Lung microvascular endothelial cell (primary cell): ENCODE results near the gene ZNF260. TPM values are rescaled to one million over a fixed set of nuclear protein-coding genes. Genes with fewer than 3 reads are reported as not detected.
A peak's percentile ranks its signal among the peaks of the same experiment; 100 is the strongest.
"Not testable (repeated sequence)": the region's sequence is repeated elsewhere in the genome, so short reads cannot be mapped to it uniquely, and the experiment has no call there.

Experiments used
- DNase-seq, 2 donors: peaks; one replicate each; pipeline versions ENCODE4 v3.0.0 to v3.0.0-alpha.2; 2010; ENCODE audit warnings: low read depth in 2 of 2
- total RNA-seq: library from RNA; depleted of rRNA; stranded (reverse); fragments of >200 nt; gene quantifications from 2 replicates; pipeline ENCODE4 v1.2.1, GENCODE V29; 2014

The ZNF260 gene
- 10.0 and 10.9 TPM in 2 replicates for total RNA-seq

- DNase-seq: peak; percentile 98
Measured at GRCh38 chr19:36528194-36528920, at the start of gene ZNF260. Gene ZNF260 (minus strand): TSS chr19:36528271. CDS start chr19:36515238, 13,033 bp downstream.

DNA sequence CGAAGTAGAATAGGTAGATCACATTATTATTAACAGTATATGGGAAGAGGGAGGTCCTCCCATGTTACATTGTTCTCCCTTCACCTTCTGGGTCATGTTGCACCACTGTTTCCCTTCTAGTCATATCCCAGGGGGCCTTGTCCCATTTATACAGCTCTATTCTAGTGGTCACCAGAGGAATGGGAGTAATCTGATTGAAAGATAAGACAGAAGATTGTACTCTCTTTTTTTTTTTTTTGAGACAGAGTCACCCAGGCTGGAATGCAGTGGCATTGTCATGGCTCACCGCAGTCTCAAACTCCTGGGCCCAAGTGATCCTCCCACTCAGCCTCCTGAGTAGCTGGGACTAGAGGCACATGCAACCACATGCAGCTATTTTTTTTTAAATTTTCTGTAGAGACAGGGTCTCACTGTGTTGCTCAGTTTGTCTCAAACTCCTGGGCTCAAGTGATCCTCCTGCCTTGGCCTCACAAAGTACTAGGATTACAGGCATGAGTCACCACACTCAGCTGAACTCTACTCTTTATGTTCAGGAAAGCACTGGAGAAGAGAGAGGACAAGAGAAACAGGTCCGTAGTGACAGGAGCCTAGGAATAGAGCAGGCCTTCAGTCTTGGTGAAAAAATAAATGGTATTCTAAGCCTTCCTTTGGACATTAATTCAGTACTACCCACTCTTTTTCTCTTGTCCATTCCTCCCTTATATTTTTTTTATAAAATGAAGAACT, 49.4 kb upstream of the ZNF260 start:
- DNase-seq: no peak

DNA sequence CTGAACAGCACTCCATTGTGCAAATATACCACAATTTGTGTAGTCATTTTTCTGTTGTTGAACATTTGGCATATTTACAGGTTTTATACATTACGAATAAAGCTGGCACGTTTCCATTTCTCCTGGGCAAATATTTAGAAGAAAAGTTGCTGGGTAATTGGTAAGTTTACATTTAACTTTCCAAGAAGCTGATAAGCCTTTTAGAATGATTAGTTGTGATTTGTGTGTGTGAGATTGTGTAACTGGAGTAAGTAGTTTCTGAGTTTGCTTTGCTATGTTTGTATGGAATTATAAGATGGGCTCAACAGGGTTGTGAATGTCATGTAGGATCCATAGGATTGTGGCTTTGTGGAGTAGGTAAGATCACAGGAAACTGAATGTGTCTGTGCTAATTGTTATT, 46.7 kb upstream of the ZNF260 start:
- no peak for DNase-seq

DNA sequence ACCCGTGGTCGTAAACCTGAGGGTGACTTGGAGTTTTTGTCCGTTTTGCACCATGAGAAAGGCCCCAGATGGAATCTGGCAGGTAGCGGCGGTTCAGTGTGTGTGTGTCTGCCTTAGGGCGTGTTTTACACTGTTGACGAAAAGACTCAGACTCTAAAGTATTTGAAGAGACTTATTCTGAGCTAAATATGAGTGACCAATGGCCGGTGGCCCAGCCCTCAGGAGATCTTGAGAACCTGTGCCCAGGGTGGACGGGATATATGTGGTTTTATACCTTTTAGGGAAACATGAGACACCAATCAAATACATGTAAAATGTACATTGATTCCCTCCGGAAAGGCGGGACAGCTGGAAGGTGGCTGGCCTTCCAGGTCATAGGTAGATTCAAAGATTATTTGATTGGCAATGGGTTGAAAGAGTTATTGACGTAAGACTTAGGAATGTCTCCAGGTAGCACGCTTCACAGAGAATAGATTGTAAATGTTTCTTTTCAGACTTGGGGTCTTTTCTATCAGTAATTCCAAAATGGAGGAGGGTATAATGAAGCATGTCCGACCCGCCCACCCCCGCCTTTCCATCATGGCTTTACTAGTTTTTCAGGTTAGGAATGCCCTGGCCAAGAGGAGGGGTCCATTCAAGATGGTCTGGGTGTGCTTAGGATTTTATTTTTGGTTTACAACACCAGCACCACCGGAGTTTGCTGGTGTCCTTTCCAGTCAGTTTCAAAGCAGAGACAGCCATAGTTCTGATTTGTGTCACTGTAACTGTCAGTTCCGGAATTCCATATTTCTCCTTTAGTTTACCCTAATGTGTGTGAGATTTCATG, 46.0 kb upstream of the ZNF260 start:
- peak; percentile 35 for DNase-seq

- DNase-seq: peak; percentile 90 to 95
Measured at GRCh38 chr19:36573020-36573894, 45.2 kb upstream of the ZNF260 start, which contains the start of gene ZNF529. Gene ZNF529 (minus strand): TSS chr19:36573292. CDS start chr19:36572346, 946 bp downstream.

GRCh38 chr19:36572593-36573019, 44.5 kb upstream of the ZNF260 start:
- DNase-seq: no peak

DNA sequence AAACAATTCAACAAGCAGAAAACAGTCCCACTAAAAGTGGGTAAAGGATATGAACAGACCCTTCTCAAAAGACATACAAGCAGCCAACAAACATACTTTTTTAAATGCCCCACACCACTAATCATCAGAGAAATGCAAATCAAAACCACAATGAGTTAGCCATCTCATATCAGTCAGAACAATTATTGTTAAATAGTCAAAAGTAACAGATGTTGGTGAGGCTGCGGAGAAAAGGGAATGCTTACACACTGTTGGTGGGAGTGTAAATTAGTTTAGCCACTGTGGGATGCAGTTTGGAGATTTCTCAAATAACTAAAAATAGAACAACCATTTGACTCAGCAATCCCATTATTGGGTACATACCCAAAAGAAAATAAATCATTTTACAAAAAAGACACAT, 36.3 kb upstream of the ZNF260 start:
- DNase-seq: no peak

- peak; percentile 4 to 6 for DNase-seq
Measured at GRCh38 chr19:36547001-36547732, 19.1 kb upstream of the ZNF260 start.

DNA sequence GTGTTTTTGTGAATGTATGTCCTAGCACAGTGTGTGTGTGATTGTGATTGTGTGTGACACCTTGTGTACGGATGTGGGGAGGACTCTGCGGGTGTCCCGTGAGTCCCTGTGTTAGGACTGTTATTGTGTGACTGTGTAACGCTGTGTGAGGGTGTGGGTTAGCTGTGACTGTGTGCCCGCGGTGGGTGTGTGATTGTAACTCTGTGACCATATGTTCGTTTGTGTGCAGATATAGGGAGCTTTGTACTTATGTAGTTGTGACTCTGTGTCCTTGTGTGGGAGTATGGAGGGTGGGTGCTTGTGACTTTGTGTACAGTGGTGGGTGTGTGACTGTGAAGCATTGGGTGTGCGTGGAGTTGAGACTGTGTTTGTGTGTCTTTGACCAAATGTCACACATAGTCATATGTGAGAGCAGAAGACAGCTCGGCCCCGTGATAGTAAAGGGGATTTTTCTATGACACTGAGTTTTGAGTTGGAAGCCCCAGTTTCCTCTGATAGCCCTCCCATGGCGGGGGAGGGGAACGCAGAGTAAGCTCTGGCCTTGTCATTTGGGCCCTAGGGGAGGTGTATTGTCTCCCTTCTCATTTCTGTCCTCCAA, 949 bp upstream of the ZNF260 start:
- DNase-seq: peak in 1 of 2 donors; percentile 17

GRCh38 chr19:36527873-36528193, 238 bp downstream of the ZNF260 start:
- no peak for DNase-seq

DNA sequence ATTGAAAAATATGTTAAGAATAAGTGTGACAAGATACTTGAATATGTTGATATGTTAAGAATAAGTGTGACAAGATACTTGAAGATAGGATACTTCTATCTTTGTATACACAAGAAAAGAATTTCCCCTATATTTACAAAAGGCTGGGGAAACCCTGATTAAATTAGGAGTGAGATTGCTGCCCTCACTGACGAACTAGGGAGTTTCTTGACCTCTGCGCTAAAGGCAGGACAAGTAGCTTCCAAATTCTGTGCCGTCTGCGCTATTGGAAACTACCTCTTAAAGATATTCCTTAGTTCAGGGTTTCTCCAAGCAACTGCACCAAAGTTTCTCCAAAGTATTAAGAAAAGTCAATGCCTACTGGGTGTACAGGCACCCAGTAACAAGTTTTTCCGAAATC, 730 bp downstream of the ZNF260 start:
- DNase-seq: peak in 1 of 2 donors; percentile 15

- no peak for DNase-seq
Measured at GRCh38 chr19:36526581-36526980, 1.5 kb downstream of the ZNF260 start.

GRCh38 chr19:36524617-36525016, 3.5 kb downstream of the ZNF260 start:
- no peak for DNase-seq

DNA sequence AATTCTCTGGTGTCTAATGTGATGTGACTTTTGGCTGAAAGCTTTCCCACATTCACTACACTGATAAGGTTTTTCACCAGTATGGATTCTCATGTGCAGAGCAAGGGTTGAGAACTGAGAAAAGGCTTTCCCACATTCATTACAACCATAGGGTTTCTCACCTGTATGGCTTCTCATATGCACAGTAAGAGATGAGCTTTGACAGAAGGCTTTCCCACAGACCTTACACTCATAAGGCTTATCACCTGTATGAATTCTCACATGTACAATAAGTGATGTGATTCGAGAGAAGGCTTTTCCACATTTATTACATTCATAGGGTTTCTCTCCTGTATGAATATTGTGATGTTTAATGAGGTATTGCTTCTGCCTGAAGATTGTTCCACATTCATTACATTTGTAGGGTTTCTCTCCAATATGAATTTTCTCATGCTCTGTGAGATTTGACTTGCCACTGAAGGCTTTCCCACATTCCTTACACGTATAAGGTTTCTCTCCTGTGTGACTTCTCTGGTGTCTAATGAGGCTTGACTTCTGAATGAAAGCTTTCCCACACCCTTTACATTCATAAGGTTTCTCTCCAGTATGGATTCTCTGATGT, 14.0 kb downstream of the ZNF260 start:
- DNase-seq: no peak

GRCh38 chr19:36508325-36508724, 19.7 kb downstream of the ZNF260 start:
- no peak for DNase-seq

DNA sequence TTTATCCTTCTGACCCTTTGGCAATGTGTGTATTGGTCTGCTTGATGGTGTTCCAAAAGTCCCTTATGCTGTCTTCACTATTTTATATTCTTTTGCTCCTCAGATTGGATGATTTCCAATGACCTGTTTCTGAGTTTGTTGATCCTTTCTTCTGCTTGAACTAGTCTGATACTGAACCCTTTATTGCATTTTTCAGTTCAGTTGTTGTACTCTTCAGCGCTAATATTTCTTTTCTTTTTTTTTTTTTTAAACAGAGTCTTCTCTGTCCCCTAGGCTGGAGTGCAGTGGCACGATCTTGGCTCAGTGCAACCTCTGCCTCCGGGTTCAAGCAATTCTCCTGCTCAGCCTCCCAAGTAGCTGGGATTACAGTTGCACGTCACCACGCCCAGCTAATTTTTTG, 26.1 kb downstream of the ZNF260 start:
- DNase-seq: no peak

GRCh38 chr19:36497001-36497400, 31.1 kb downstream of the ZNF260 start:
- DNase-seq: no peak

GRCh38 chr19:36492689-36493453, 35.2 kb downstream of the ZNF260 start:
- DNase-seq: peak; percentile 59 to 72

DNA sequence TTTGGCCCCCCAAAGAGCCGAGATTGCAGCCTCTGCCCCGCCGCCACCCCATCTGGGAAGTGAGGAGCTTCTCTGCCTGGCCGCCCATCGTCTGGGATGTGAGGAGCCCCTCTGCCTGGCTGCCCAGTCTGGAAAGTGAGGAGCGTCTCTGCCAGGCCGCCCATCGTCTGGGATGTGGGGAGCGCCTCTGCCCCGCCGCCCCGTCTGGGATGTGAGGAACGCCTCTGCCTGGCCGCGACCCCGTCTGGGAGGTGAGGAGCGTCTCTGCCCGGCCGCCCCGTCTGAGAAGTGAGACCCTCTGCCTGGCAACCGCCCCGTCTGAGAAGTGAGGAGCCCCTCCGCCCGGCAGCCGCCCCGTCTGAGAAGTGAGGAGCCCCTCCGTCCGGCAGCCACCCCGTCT, 37.2 kb downstream of the ZNF260 start:
- DNase-seq: not testable (repeated sequence)
